ENCODE data around the gene SLC5A5. TPM values are rescaled to one million over a fixed set of nuclear protein-coding genes. Genes with fewer than 3 reads are reported as not detected.

Gene SLC5A5
- total RNA-seq, 4 donors from 2014 or later: 0.34 to 4.3 (median 2.6) TPM

DNA sequence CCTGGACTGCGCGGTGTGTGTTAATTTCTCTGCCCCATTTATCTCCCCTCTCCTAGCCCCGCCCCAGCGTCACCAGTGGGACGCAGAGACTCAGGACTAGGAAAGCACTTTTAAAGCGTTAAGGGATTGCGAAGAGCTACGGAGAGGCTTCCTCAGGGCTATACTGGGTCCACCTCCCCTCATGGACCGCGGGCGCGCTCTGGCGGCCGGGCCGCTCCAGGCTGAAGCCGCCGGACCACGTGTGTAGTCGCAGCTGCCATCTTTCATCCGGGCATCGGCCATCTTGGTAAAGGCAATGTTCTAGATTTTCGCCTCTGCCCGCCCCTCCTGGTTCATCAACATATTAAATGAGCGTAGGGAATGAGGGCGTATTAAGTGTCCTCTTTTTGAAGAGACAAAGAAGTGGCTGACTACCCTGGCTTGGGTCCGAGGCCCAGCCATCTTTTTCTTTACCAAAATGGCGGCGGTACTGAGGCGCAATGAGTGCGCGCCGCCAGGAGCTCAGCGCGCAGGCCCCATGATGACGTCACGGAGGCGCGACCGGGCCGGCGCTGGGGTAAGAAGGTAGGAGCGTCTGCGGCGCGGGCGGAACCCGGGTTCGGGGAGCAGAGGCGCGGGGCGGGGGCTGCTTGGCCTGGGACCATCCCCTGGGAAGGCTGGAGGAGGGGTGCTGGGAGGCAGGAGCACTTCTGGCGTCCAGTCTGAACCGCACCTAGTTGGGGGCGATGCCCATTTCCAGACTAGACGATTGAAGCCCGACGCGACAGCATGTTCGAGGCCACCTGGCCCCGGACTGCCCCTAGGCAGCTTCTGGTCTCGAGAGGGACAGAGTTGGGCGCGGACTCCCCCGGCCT is 61.0 kb downstream of the SLC5A5 start, which contains the start of gene CCDC124:
Gene CCDC124 (plus strand): TSS at position 531 of the 854 bp plus-strand sequence. CDS start 3,406 bp downstream, outside the sequence.
- DNase-seq: peak; percentile 90 to 91
- H3K4me1 ChIP-seq: peaks cover 11 to 16% of the 10 kb centered on the region in 2 donors
- no peaks in the 10 kb centered on the region for H3K27me3 ChIP-seq
- H3K27ac ChIP-seq: peak within 1 kb of the TSS; percentile 84 to 95 (median 94)
- 0 to 1% methylated on average over 16 to 55 of the region's 64 CpGs for WGBS, 2 donors
- intact Hi-C loops (cut with DNase I): loop anchor here (2.0 kb wide), 1 partner anchor 74 kb away; the partner anchor contains the start of gene RPL18A
- peak within 1 kb of the TSS; percentile 59 to 75 (median 65) for H3K4me3 ChIP-seq (replicated peaks in 1 of 3)
- peaks cover 0 to 3% of the 10 kb centered on the region in 2 donors for H3K36me3 ChIP-seq
- no peaks in the 10 kb centered on the region for H3K9me3 ChIP-seq
- TF ChIP-seq POLR2A (IDR thresholded peaks at IDR 0.05): peak; percentile 25 to 79
- TF ChIP-seq, protein P1, sequence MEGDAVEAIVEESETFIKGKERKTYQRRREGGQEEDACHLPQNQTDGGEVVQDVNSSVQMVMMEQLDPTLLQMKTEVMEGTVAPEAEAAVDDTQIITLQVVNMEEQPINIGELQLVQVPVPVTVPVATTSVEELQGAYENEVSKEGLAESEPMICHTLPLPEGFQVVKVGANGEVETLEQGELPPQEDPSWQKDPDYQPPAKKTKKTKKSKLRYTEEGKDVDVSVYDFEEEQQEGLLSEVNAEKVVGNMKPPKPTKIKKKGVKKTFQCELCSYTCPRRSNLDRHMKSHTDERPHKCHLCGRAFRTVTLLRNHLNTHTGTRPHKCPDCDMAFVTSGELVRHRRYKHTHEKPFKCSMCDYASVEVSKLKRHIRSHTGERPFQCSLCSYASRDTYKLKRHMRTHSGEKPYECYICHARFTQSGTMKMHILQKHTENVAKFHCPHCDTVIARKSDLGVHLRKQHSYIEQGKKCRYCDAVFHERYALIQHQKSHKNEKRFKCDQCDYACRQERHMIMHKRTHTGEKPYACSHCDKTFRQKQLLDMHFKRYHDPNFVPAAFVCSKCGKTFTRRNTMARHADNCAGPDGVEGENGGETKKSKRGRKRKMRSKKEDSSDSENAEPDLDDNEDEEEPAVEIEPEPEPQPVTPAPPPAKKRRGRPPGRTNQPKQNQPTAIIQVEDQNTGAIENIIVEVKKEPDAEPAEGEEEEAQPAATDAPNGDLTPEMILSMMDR (IDR thresholded peaks at IDR 0.05): peak; percentile 58 to 98 (median 92)

DNA sequence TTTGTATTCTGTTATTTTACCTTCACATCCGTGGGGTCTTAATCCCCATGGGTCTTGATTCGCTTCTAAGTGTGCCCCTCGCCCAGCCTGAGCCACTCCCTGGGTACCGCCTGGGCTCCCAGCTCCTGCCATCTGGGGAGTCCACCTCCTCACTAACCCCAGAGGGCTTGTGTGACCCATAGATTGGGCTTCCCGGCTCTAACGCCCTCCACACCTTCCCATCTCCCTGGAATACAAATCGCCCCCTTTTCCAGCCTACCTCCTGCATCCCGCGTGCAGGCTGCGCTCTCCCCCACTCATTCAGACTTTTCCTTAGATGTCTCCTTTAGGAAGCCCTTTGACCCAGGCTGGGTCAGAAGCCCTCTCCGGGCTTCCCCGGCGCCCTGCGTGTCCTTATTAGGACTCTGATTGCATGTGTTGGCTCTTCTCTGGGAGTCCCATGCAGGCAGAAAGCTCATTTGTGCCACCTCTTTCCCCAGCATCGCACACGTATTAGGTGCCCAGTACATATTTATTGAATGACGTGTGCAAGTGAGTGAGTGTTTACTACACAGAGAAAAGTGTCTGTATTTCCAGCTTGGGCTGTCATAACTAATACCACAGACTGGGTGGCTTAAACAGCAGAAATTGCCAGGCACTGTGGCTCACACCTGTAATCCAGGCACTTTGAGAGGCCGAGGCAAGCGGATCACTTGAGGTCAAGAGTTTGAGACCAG is 61.8 kb downstream of the SLC5A5 start:
- whole genome bisulfite sequencing, 2 donors: 23 to 25% methylated on average over 19 of the region's 19 CpGs
- Histone ChIP-seq H3K27me3 (no peaks in the 10 kb centered on the region), H3K4me1 (peaks cover 11 to 16% of the 10 kb centered on the region in 2 donors), H3K27ac (peak overlapping the region in 1 of 3 donors; percentile 95), H3K9me3 (no peaks in the 10 kb centered on the region), H3K36me3 (peaks cover 0 to 3% of the 10 kb centered on the region in 2 donors), H3K4me3 (replicated peaks in 1 of 3) (peak overlapping the region; percentile 59 to 75 (median 65))
- TF ChIP-seq POLR2A (IDR thresholded peaks at IDR 0.05): no peak
- TF ChIP-seq, protein P1 (IDR thresholded peaks at IDR 0.05): no peak
- DNase-seq: no peak
- intact Hi-C loops (cut with DNase I): loop anchor here (2.0 kb wide), 1 partner anchor 75 kb away; the partner anchor contains the start of gene RPL18A

DNA sequence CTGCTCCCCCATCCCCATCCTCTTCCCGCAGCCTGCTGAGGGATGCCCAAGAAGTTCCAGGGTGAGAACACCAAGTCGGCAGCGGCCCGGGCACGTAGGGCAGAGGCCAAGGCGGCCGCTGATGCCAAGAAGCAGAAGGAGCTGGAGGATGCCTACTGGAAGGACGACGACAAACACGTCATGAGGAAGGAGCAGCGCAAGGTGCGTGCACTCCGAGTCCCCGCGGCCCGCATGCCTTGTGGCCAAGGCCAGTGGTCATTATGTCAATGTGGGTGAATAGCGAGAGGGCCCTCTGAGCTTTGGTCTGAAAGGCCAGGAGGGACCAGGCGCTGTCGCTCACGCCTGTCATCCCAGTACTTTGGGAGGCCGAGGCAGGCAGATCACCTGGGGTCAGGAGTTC is 64.6 kb downstream of the SLC5A5 start:
- Histone ChIP-seq H3K27me3 (no peaks in the 10 kb centered on the region), H3K27ac (no peak overlapping the region), H3K9me3 (no peaks in the 10 kb centered on the region), H3K4me3 (replicated peaks in 1 of 3) (no peak overlapping the region), H3K4me1 (peaks cover 11 to 16% of the 10 kb centered on the region in 2 donors), H3K36me3 (peaks cover 0 to 12% of the 10 kb centered on the region in 2 donors)
- WGBS, 2 donors: 90 to 97% methylated on average over 14 to 21 of the region's 21 CpGs
- no peak for DNase-seq
- TF ChIP-seq, protein P1 (IDR thresholded peaks at IDR 0.05): no peak
- TF ChIP-seq POLR2A (IDR thresholded peaks at IDR 0.05): no peak
- intact Hi-C loops (cut with DNase I): loop anchor here (5.0 kb wide), 1 partner anchor 121 kb away; no protein-coding TSS in a partner anchor

DNA sequence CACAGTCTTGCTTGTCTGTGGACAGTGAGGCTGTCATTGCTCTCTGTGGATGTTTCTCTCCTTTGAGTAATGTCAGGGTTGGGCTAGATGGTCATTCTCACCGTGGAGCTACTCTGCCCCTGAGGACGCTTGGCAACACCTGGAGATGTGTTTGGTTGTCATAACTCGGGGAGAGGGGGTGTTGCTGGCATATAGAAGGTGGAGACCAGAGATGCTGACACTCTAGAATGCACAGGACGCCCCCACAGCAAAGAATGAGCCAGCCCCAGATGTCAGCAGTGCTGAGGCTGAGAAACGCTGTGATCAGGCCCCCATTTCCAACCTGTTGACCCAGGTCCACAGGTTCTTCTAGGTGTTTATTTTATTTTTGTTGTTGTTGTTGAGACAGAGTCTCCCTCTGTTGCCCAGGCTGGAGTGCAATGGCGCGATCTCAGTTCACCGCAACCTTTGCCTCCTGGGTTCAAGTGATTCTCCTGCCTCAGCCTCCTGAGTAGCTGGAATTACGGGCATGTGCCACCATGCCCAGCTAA is 65.7 kb downstream of the SLC5A5 start:
- peaks cover 0 to 12% of the 10 kb centered on the region in 2 donors for H3K36me3 ChIP-seq
- TF ChIP-seq POLR2A (IDR thresholded peaks at IDR 0.05): no peak
- TF ChIP-seq, protein P1 (IDR thresholded peaks at IDR 0.05): no peak
- WGBS, 2 donors: 88 to 93% methylated on average over 9 of the region's 9 CpGs
- H3K27ac ChIP-seq: no peak overlapping the region
- intact Hi-C loops (cut with DNase I): loop anchor here (5.0 kb wide), 1 partner anchor 120 kb away; no protein-coding TSS in a partner anchor
- H3K4me3 ChIP-seq (replicated peaks in 1 of 3): no peak overlapping the region
- DNase-seq: no peak
- H3K27me3 ChIP-seq: no peaks in the 10 kb centered on the region
- H3K9me3 ChIP-seq: no peaks in the 10 kb centered on the region
- H3K4me1 ChIP-seq: peaks cover 5 to 9% of the 10 kb centered on the region in 2 donors
